GM19239 (cell line): ENCODE data around the gene CCSAP.
A peak's percentile ranks its signal among the peaks of the same experiment; 100 is the strongest.
"Not testable (repeated sequence)": the region's sequence is repeated elsewhere in the genome, so short reads cannot be mapped to it uniquely, and the experiment has no call there.

Source experiments
- DNase-seq: peaks from one replicate; pipeline ENCODE4 v3.0.0; 2011; ENCODE audit warnings: low spot score; ENCODE audit not compliant: insufficient read length
- FAIRE-seq: peaks from 2 replicates; lab custom pipeline; 2011; peaks lifted over from hg19 to GRCh38; lab: Jason Lieb, UNC

The CCSAP gene

DNA sequence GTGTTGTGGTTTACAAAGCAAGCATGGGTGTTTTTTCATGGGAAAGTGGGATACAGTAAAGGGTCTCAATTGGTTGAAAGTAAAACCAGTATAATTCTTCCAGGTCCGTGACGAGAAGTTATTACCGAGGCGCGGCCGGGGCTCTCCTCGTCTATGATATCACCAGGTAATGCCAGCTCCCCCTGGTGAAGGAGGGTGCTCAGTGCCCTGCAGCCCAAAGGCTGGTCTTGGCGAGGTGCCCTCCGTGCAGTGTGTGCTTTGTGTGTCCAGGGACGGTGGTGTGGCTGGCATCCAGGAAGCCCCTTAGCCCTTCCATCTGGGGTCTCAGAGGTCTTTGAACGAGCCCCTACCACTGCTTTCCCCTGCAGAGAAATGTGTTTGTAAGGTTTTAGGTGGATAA, 47.1 kb downstream of the CCSAP start:
- FAIRE-seq: no peak
- DNase-seq: no peak

- DNase-seq (no peak), FAIRE-seq (no peak)
Observed at GRCh38 chr1:229293528-229294204, 49.2 kb downstream of the CCSAP start.

- FAIRE-seq, DNase-seq: not testable (repeated sequence)
Observed at GRCh38 chr1:229291686-229292085, 51.2 kb downstream of the CCSAP start.

- no peak for FAIRE-seq
- DNase-seq: no peak
Observed at GRCh38 chr1:229288516-229288915, 54.3 kb downstream of the CCSAP start.

GRCh38 chr1:229287267-229287666, 55.6 kb downstream of the CCSAP start:
- DNase-seq (no peak), FAIRE-seq (no peak)

- DNase-seq (no peak), FAIRE-seq (peak; percentile 62)
Observed at GRCh38 chr1:229286099-229286766, 56.6 kb downstream of the CCSAP start.

DNA sequence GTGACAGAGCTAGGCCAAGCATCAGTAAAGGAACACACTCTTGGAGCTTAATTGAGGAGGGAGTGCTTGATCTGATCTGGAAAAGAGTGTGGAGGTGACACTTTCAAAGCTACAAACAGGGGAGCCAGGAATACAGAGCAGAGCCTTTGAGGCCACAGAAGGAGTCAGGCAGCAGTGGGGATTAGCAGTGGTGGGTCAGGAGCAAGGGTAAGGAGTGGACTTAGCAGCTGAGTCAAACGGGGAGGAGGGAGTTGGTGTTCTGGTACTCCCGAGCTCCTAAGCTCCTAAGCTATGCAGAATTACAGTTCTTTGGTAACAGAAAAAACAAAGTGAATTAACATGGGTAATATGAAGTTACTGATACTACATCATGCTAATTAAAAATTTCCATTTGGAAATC, 57.4 kb downstream of the CCSAP start:
- no peak for FAIRE-seq
- no peak for DNase-seq

DNA sequence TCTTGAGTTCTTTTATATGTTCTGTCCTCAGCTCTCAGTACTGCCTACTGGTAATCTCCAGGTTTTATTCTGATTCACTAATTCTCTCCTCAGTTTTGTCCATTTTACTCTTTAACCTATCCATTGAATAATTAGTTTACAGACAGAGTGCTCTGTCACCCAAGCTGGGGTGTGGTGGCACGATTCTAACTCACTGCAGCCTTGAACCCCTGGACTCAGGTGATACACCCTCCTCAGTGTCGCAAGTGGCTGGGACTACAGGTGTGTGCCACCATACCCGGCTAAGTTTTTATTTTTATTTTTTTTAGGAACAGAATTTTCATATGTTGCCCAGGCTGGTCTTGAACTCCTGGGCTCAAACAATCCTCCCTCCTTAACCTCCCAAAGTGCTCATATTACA, 58.0 kb downstream of the CCSAP start:
- no peak for DNase-seq
- no peak for FAIRE-seq

DNA sequence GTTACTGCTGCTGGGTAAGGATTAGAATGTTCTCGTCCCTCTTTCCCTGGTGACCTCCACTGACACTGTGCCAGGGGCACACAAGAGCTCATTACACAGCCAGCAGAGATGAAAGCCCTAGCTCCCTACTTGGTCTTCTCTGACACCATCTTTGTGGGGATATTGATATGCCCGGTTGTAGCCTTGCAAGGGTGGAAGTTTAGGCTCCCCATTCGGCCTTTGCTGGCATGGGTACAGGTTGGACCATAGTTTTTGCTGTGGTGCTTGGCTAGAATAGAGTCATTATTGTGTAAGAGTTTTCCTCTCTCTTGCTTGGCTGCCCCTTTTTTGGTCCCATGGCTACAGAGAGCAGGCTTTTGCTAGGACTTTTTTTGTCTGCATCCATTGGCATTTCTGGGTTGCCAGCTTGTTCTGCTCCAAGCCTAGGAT, 59.6 kb downstream of the CCSAP start:
- DNase-seq (no peak), FAIRE-seq (no peak)

DNA sequence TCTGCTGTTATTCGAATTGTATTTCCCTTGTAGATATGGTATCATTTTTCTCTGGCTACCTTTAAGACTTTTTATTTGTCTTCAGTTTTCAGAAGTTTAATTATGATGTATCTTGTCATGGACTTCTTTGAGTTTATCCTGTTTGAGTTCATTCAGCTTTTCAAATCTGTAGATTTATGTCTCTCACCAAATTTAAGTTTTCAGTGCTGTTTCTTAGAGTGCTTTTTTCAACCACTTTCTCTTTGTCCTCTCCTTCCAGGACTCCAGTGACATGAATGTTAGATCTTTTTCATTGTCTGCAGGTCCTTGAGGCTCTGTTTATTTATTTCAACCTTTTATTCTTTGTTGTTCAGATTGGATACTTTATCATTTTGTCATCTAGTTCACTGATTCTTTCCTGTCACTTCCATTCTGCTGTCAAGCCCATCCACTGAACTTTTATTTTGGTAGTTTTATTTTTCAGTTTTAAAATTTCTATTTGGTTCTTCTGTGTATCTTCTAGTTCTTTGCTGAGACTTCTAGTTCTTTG, 60.5 kb downstream of the CCSAP start:
- DNase-seq (no peak), FAIRE-seq (peak; percentile 26)

- FAIRE-seq (no peak), DNase-seq (no peak)
Observed at GRCh38 chr1:229281339-229281926, 61.4 kb downstream of the CCSAP start.

- FAIRE-seq: no peak
- no peak for DNase-seq
Observed at GRCh38 chr1:229280921-229281320, 61.9 kb downstream of the CCSAP start.

DNA sequence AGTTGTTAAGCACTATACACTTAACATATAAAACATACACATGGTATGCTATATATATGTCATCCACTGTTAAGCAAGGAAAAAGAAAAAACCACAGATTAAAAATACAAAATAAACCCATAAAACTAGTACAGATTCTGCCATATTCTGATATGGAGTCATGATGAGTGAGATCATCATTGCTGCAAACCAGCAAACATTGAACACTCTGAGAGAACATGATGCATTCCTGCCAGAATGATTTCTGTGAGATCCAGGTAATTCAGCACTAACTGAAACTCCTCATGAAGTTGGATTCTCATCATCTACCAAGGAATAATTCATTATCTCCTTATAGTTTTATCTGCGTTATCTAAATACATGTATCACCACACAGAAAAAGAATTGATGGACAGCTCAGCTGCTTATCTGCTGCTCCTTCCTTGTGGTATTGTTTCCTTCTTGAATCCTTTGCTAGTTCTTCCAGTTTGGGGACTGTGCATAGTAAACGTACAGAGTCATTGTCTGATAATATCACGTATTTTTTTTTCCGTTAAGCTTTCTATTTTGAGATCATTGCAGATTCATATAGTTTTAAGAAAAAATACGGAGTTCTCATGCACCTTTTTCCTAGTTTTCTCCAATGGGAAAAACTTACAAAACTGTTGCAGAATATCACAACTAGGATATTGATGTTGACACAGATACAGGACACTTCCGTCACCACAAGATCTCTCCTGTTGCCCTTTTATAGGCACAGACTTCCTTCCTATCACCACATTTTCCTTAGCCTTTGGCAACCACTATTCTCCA, 62.6 kb downstream of the CCSAP start:
- DNase-seq (no peak), FAIRE-seq (no peak)

DNA sequence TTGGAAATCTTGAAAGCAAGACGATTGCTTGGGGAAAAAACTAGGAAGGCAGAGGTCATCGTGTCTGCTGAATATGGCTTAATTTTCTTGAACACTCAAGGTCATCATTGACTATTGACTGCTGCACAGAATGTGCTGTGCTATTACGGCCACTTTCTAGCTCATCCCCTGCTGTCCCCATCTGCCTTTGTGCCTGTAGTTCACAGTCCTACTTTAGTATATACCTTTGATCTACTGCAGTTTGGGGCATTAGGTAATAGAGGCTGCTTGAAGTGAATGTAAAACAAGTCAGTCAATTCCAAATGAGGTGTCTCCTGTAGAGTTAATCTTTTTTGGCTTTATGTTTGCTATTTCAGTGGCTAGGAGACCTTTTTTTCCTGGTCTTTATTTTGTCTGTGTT, 63.6 kb downstream of the CCSAP start:
- no peak for FAIRE-seq

DNA sequence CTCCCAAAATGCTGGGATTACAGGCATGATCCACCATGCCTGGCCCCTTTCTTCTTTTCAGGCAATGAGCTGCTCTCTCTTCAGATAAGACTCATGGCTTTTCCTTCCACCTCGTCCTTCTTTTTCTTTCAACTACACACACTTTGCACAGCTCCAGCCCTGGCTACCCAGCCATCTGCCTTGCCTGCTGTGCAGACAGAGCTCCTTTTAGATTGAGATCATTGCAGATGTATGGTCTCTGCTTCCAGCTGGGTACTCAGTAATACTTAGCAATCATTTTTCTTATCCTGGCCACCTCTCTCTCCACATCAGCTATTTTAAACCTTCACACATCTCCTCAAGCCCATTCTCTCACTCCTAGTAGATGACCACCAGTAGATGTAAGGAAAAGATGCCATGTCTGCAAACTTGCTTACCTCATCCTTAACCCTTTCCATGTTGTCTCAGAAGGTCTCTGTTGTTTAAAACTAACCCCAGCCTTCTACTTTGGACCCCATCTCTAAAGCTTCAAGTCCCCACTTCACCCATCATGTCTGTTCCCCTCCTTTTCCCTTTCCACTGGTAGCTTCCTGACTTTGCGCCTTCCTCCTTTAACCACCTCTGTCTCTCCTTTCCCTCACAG, 64.6 kb downstream of the CCSAP start:
- DNase-seq (no peak), FAIRE-seq (no peak)

More for the DNA sequence above, 63.6 kb downstream of the CCSAP start:
- DNase-seq: no peak

DNA sequence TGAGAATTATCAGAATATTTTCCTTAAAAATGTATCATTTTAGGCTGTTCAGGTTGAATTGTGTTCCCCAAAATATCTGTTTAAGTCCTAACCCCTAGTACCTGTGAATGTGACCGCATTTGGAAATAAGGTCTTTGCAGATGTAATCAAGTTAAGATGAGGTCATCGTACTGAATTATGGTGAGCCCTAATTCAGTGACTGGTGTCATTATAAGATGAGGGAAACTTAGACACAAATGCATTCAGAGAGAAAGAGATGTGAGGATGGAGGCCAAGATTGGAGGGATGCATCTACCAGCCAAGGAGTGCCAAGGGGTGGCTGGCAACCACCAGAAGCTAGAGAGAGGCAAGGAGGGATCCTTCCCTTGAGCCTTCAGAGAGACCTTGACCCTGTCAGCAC, 67.8 kb downstream of the CCSAP start:
- DNase-seq (no peak), FAIRE-seq (no peak)

- no peak for DNase-seq
- no peak for FAIRE-seq
Observed at GRCh38 chr1:229273507-229274232, 69.2 kb downstream of the CCSAP start.

DNA sequence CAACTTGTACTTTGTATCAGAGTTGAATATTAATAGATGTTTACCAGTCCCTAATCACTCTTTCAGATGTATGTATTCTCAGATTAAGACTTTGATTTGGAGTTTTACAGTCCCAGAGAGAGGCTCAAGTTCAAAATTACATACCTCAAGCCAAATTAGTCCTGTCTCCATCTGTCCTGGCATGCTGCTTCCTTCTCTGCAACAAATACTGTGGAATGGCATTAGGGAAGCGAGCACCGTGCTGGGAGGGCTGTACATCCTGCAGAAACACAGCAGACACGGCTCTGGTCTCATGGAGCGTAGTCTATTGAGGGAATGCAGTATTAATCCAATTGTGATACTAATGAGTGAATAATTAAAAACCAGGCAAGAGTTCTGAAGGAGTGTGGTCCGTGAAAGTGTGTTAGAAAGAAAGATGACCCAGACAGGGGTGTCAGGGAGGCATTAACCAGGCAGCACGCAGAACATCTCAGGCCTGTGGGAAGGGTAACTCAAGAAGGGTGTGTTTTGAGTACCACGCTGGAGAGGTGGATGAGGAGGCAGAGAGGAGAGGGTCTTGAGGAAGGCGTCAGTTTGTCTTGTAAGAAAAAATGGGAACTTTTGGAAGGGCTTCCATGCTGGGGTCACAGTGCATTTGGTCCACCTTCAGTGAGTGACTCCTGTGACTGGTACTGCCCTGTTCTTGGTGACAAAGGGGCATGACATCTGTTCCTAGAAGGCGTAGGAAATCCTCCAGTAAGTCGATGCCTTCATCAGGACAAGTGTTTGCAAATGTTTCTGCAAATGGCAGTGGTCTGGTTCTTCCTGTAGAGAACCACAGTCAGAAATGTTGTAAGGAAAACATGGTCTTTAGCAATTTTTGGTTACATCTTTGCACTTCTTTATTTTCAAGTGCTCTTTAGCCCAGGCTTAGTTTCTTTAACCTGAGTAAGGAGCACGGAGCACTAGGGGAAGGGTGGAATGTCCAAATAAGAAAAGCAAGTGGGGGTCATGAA, 70.4 kb downstream of the CCSAP start:
- FAIRE-seq (peak; percentile 51), DNase-seq (no peak)
